H9 (cell line): ENCODE results near the gene PRPF38B. TPM values are rescaled to one million over a fixed set of nuclear protein-coding genes. Genes with fewer than 3 reads are reported as not detected.

Experiments used
- DNase-seq: peaks from one replicate; pipeline ENCODE4 v3.0.0-alpha.2; 2017
- H2AFZ ChIP-seq: one replicate; pipeline ENCODE4 v1.6.1; 2013; ENCODE audit warnings: mild to moderate bottlenecking, low read length, control low read depth, moderate library complexity
- H2AK5ac ChIP-seq: 2 replicates; pipeline ENCODE4 v1.6.1; 2013; ENCODE audit warnings: low read length, control low read depth, mixed read lengths; ENCODE audit not compliant: insufficient read length
- H2BK120ac ChIP-seq: one replicate; pipeline ENCODE4 v1.6.1; 2013; ENCODE audit warnings: low read depth, mild to moderate bottlenecking, low read length, control low read depth, inconsistent platforms; ENCODE audit not compliant: poor library complexity, severe bottlenecking
- H2BK12ac ChIP-seq: 2 replicates; pipeline ENCODE4 v1.6.1; 2013; ENCODE audit warnings: low read length, control low read depth, mixed read lengths, low read depth; ENCODE audit not compliant: insufficient read length
- H2BK15ac ChIP-seq: 2 replicates; pipeline ENCODE4 v1.6.1; 2013; ENCODE audit warnings: low read depth, low read length, control low read depth
- H2BK20ac ChIP-seq: one replicate; pipeline ENCODE4 v1.6.1; 2013; ENCODE audit warnings: low read depth, mild to moderate bottlenecking, low read length, control low read depth, inconsistent platforms; ENCODE audit not compliant: poor library complexity, severe bottlenecking
- H2BK5ac ChIP-seq: 2 replicates; pipeline ENCODE4 v1.6.1; 2013; ENCODE audit warnings: low read length, control low read depth, mixed read lengths; ENCODE audit not compliant: insufficient read length
- H3K14ac ChIP-seq: 2 replicates; pipeline ENCODE4 v1.6.1; 2013; ENCODE audit warnings: low read length, control low read depth; ENCODE audit not compliant: insufficient read depth
- H3K18ac ChIP-seq: 2 replicates; pipeline ENCODE4 v1.6.1; 2013; ENCODE audit warnings: low read depth, mild to moderate bottlenecking, mixed read lengths, low read length, control low read depth; ENCODE audit not compliant: insufficient read length
- H3K23ac ChIP-seq: 2 replicates; pipeline ENCODE4 v1.6.1; 2013; ENCODE audit warnings: low read length, control low read depth, mixed read lengths, low read depth; ENCODE audit not compliant: insufficient read length
- H3K23me2 ChIP-seq: 2 replicates; pipeline ENCODE4 v1.6.1; 2013; ENCODE audit warnings: low read depth, mild to moderate bottlenecking, mixed read lengths, low read length, control low read depth; ENCODE audit not compliant: insufficient read length, poor library complexity, severe bottlenecking
- H3K27ac ChIP-seq: 2 replicates; pipeline ENCODE4 v1.5.1; 2013; ENCODE audit warnings: low read length, control low read depth, mixed read lengths, low read depth; ENCODE audit not compliant: insufficient read length
- H3K27me3 ChIP-seq: 2 replicates; pipeline ENCODE4 v1.6.1; 2013; ENCODE audit warnings: low read length, control low read depth, inconsistent platforms; ENCODE audit not compliant: insufficient read depth
- H3K4ac ChIP-seq: 2 replicates; pipeline ENCODE4 v1.6.1; 2013; ENCODE audit warnings: low read depth, mild to moderate bottlenecking, control low read depth, inconsistent platforms, low read length, moderate library complexity
- H3K4me1 ChIP-seq: 2 replicates; pipeline ENCODE4 v1.6.1; 2013; ENCODE audit warnings: low read length, control low read depth, inconsistent platforms; ENCODE audit not compliant: insufficient read depth
- H3K4me2 ChIP-seq: 2 replicates; pipeline ENCODE4 v1.6.1; 2013; ENCODE audit warnings: low read length, control low read depth, mixed read lengths; ENCODE audit not compliant: insufficient read length, insufficient read depth
- H3K56ac ChIP-seq: 2 replicates; pipeline ENCODE4 v1.6.1; 2013; ENCODE audit warnings: low read depth, mild to moderate bottlenecking, mixed read lengths, low read length, control low read depth; ENCODE audit not compliant: insufficient read length
- H3K79me1 ChIP-seq: 2 replicates; pipeline ENCODE4 v1.6.1; 2013; ENCODE audit warnings: low read depth, mild to moderate bottlenecking, moderate library complexity, low read length, control low read depth, inconsistent platforms; ENCODE audit not compliant: insufficient read depth, poor library complexity, severe bottlenecking
- H3K79me2 ChIP-seq: 2 replicates; pipeline ENCODE4 v1.6.1; 2013; ENCODE audit warnings: low read length, control low read depth, inconsistent platforms; ENCODE audit not compliant: insufficient read depth
- H3K9ac ChIP-seq: 2 replicates; pipeline ENCODE4 v1.6.1; 2013; ENCODE audit warnings: low read length, control low read depth, mixed read lengths; ENCODE audit not compliant: insufficient read length; ENCODE audit errors: extremely low read depth
- H3K9me3 ChIP-seq: one replicate; pipeline ENCODE4 v1.6.1; 2013; ENCODE audit warnings: low read depth, low read length, inconsistent platforms; ENCODE audit not compliant: control insufficient read depth
- H3T11ph ChIP-seq: one replicate; pipeline ENCODE4 v1.6.1; 2013; ENCODE audit warnings: mild to moderate bottlenecking, low read length, control low read depth, inconsistent platforms
- H4K20me1 ChIP-seq: one replicate; pipeline ENCODE4 v1.6.1; 2013; ENCODE audit not compliant: control insufficient read depth, insufficient read length, insufficient read depth
- H4K5ac ChIP-seq: 2 replicates; pipeline ENCODE4 v1.6.1; 2013; ENCODE audit warnings: low read depth, mild to moderate bottlenecking, mixed read lengths, low read length, control low read depth; ENCODE audit not compliant: insufficient read length
- H4K8ac ChIP-seq: replicated peaks from 2 replicates; pipeline ENCODE4 v1.6.1; 2013; ENCODE audit warnings: low read length, control low read depth, mixed read lengths, low read depth; ENCODE audit not compliant: insufficient read length
- H4K91ac ChIP-seq: 2 replicates; pipeline ENCODE4 v1.6.1; 2013; ENCODE audit warnings: low read depth, mild to moderate bottlenecking, moderate library complexity, mixed read lengths, low read length, control low read depth; ENCODE audit not compliant: insufficient read length
- H3K27ac Mint-ChIP-seq, 3 experiments: 2 replicates in 2 of 3; 3 replicates in 1 of 3; pipeline ENCODE4 v1.8.0; 2020 to 2021; ENCODE audit warnings: mixed read lengths in 3 of 3, mild to moderate bottlenecking in 1 of 3, moderate library complexity in 1 of 3
- H3K27me3 Mint-ChIP-seq: 2 replicates; pipeline ENCODE4 v1.8.0; 2021; ENCODE audit warnings: low read depth, mild to moderate bottlenecking, moderate library complexity, mixed read lengths
- H3K36me3 Mint-ChIP-seq, 3 experiments: 2 replicates in 2 of 3; 3 replicates in 1 of 3; pipeline ENCODE4 v1.8.0; 2020 to 2021; ENCODE audit warnings: low read depth in 3 of 3, mixed read lengths in 3 of 3; ENCODE audit not compliant: insufficient read depth in 1 of 3
- H3K4me1 Mint-ChIP-seq, 2 experiments: 2 replicates each; pipeline ENCODE4 v1.8.0; 2020; ENCODE audit warnings: mixed read lengths in 2 of 2
- H3K4me3 Mint-ChIP-seq, 2 experiments: 2 replicates in 1 of 2; 3 replicates in 1 of 2; pipeline ENCODE4 v1.8.0; 2020 to 2021; ENCODE audit warnings: mild to moderate bottlenecking in 2 of 2, mixed read lengths in 2 of 2, moderate library complexity in 1 of 2
- H3K9me3 Mint-ChIP-seq, 2 experiments: 2 replicates in 1 of 2; 3 replicates in 1 of 2; pipeline ENCODE4 v1.8.0; 2020; ENCODE audit warnings: mild to moderate bottlenecking in 2 of 2, mixed read lengths in 2 of 2, moderate library complexity in 1 of 2
- CTCF ChIP-seq: fragments of 200-600 bp; sonication (generic); conservative IDR thresholded peaks from 3 replicates; pipeline ENCODE4 v1.8.0; 2021; ENCODE audit warnings: antibody characterized with exemption, mild to moderate bottlenecking
- WGBS: extraction: QIAGEN DNeasy Blood & Tissue Kit; methylation state at CpG from one replicate; pipeline ENCODE4 v1.1.7; 2013; ENCODE audit warnings: missing lambda C conversion rate, low lambda C conversion rate, mixed read lengths; ENCODE audit not compliant: insufficient read length; ENCODE audit errors: extremely low coverage; 5-methylcytosine and 5-hydroxymethylcytosine counted together
- total RNA-seq: library from RNA; stranded (reverse); gene quantifications from 2 replicates; pipeline ENCODE4 v1.2.1, GENCODE V29; 2021

PRPF38B gene
- total RNA-seq, 1 experiment from 2014 or later: 60.0 TPM

- H2AFZ ChIP-seq: no peak overlapping the region
- H2BK120ac ChIP-seq: no peak overlapping the region
Measured at GRCh38 chr1:108645564-108646184, 46.4 kb upstream of the PRPF38B start.

More at GRCh38 chr1:108645564-108646184, 46.4 kb upstream of the PRPF38B start:
- Histone ChIP-seq H4K91ac (no peak overlapping the region), H3T11ph (no peak overlapping the region), H3K79me1 (no peaks in the 10 kb centered on the region), H3K9me3 (no peaks in the 10 kb centered on the region), H2AK5ac (no peak overlapping the region), H3K79me2 (no peaks in the 10 kb centered on the region), H3K56ac (no peak overlapping the region), H3K9ac (no peak overlapping the region), H3K4me2 (no peak overlapping the region), H3K23me2 (no peaks in the 10 kb centered on the region), H3K18ac (no peak overlapping the region), H3K27me3 (no peaks in the 10 kb centered on the region), H4K20me1 (no peaks in the 10 kb centered on the region), H4K8ac (no peak overlapping the region), H3K4me1 (no peaks in the 10 kb centered on the region), H3K27ac (no peak overlapping the region), H2BK20ac (no peak overlapping the region), H3K23ac (no peak overlapping the region), H2BK5ac (no peak overlapping the region), H2BK12ac (peak overlapping the region; percentile 74), H2BK15ac (no peak overlapping the region), H3K14ac (no peak overlapping the region), H3K4ac (no peak overlapping the region), H4K5ac (no peak overlapping the region)
- peak overlapping the region in 1 of 3 experiments; percentile 13; a peak in 2 of 7 replicates for H3K27ac Mint-ChIP-seq
- no peaks in the 10 kb centered on the region; a peak in 1 of 7 replicates for H3K36me3 Mint-ChIP-seq
- H3K4me1 Mint-ChIP-seq: peaks cover 2 to 11% of the 10 kb centered on the region in 2 experiments
- DNase-seq: no peak
- no peaks in the 10 kb centered on the region for H3K9me3 Mint-ChIP-seq
- H3K4me3 Mint-ChIP-seq: no peak overlapping the region
- no peak for TF ChIP-seq CTCF
- peaks cover 2% of the 10 kb centered on the region; the same call in 1 of the 2 replicates for H3K27me3 Mint-ChIP-seq
- no CpG with 5 or more reads among the region's 9 CpGs for WGBS
